Fibroblast of gingiva (primary cell): Measurements from ENCODE around the gene PGF.

Experiments used
- DNase-seq: peaks from one replicate; pipeline ENCODE4 v3.0.0-alpha.2; 2011; ENCODE audit warnings: low read depth

The PGF gene

GRCh38 chr14:74919421-74920165, 35.8 kb downstream of the PGF start:
- DNase-seq, result no peak

GRCh38 chr14:74918380-74918779, 37.0 kb downstream of the PGF start:
- DNase-seq, result no peak

GRCh38 chr14:74917646-74918081, 37.7 kb downstream of the PGF start:
- DNase-seq, result peak; percentile 25

GRCh38 chr14:74917178-74917543, 38.2 kb downstream of the PGF start:
- no peak for DNase-seq

GRCh38 chr14:74915826-74916225, 39.6 kb downstream of the PGF start:
- no peak for DNase-seq

- no peak for DNase-seq
Measured at GRCh38 chr14:74915426-74915825, 40.0 kb downstream of the PGF start.

GRCh38 chr14:74913986-74914573, 41.3 kb downstream of the PGF start:
- peak; percentile 72 for DNase-seq

GRCh38 chr14:74913393-74913910, 41.9 kb downstream of the PGF start:
- no peak for DNase-seq

GRCh38 chr14:74912801-74913200, 42.6 kb downstream of the PGF start:
- DNase-seq, result no peak

- DNase-seq, result no peak
Measured at GRCh38 chr14:74912111-74912510, 43.3 kb downstream of the PGF start.

GRCh38 chr14:74911704-74912103, 43.7 kb downstream of the PGF start:
- DNase-seq, result no peak

- DNase-seq, result no peak
Measured at GRCh38 chr14:74911221-74911620, 44.2 kb downstream of the PGF start.

GRCh38 chr14:74910556-74910955, 44.8 kb downstream of the PGF start:
- no peak for DNase-seq

GRCh38 chr14:74909911-74910310, 45.5 kb downstream of the PGF start:
- DNase-seq, result no peak

- DNase-seq, result no peak
Measured at GRCh38 chr14:74909501-74909900, 45.9 kb downstream of the PGF start.

GRCh38 chr14:74908861-74909341, 46.5 kb downstream of the PGF start:
- no peak for DNase-seq

- DNase-seq, result no peak
Measured at GRCh38 chr14:74907744-74908143, 47.7 kb downstream of the PGF start.

GRCh38 chr14:74906925-74907521, 48.4 kb downstream of the PGF start:
- DNase-seq, result no peak

GRCh38 chr14:74905595-74906142, 49.7 kb downstream of the PGF start:
- peak; percentile 40 for DNase-seq

GRCh38 chr14:74904635-74905503, 50.5 kb downstream of the PGF start:
- DNase-seq, result peak; percentile 36

- DNase-seq, result no peak
Measured at GRCh38 chr14:74902941-74903705, 52.3 kb downstream of the PGF start.
